ENCODE measurements around the gene N4BP2. TPM values are rescaled to one million over a fixed set of nuclear protein-coding genes. Genes with fewer than 3 reads are reported as not detected.

N4BP2 gene
- polyA plus RNA-seq, 1 of the 3 experiments (the other 2 are of a cell fraction), result 1.2 TPM

GRCh38 chr4:40032785-40033184 lies 23.9 kb upstream of the N4BP2 start (continued):
- TF ChIP-seq USF2 (IDR thresholded peaks at IDR 0.05; ENCODE audit: borderline replicate concordance, low read depth, low read length) (no peak), CTCF (IDR thresholded peaks at IDR 0.05) (no peak), RAD21 (IDR thresholded peaks at IDR 0.05; ENCODE audit: low read length) (no peak), TEAD4 (IDR thresholded peaks at IDR 0.05; ENCODE audit: borderline replicate concordance, insufficient read depth) (no peak), YY1 (IDR thresholded peaks at IDR 0.05; ENCODE audit: low read depth) (no peak)

- Histone ChIP-seq H3K36me3 (replicated peaks in 1 of 2; ENCODE audit: control insufficient read depth in 1 of 2, insufficient read depth in 2 of 2, low read length in 1 of 2) (no peaks in the 10 kb centered on the region), H3K4me2 (no peak overlapping the region), H3K27me3 (ENCODE audit: insufficient read depth) (no peaks in the 10 kb centered on the region), H4K20me1 (ENCODE audit: insufficient read depth) (no peaks in the 10 kb centered on the region), H3K4me1 (ENCODE audit: control insufficient read depth in 1 of 2, insufficient read depth in 2 of 2, low read depth in 1 of 2, low read length in 1 of 2) (no peaks in the 10 kb centered on the region), H2AFZ (ENCODE audit: low read depth) (no peak overlapping the region), H3K27ac (ENCODE audit: low read depth in 2 of 2, low read length in 1 of 2) (no peak overlapping the region), H3K9ac (no peak overlapping the region), H3K9me2 (no peaks in the 10 kb centered on the region), H3F3A (replicated peaks; ENCODE audit: insufficient read depth) (no peaks in the 10 kb centered on the region), H3K4me3 (ENCODE audit: low read depth in 2 of 2, low read length in 1 of 2) (no peak overlapping the region), H3K9me3 (no peaks in the 10 kb centered on the region), H3K79me2 (ENCODE audit: insufficient read depth) (no peaks in the 10 kb centered on the region)
- no peak for TF ChIP-seq JUND (IDR thresholded peaks at IDR 0.05)
- TF ChIP-seq NFIC (IDR thresholded peaks at IDR 0.05; ENCODE audit: borderline replicate concordance), result no peak
- TF ChIP-seq PBX3 (IDR thresholded peaks at IDR 0.05), result no peak
- no peak for TF ChIP-seq USF1 (IDR thresholded peaks at IDR 0.05; ENCODE audit: borderline replicate concordance, low read depth)
- no peak for DNase-seq
- CTCF ChIA-PET, result no interaction called here
- POLR2A ChIA-PET, result no interaction called here
- 50% methylated on average over 2 of the region's 2 CpGs for WGBS (ENCODE audit: low lambda C conversion rate)
Observed at GRCh38 chr4:40033613-40034012, 23.0 kb upstream of the N4BP2 start.

GRCh38 chr4:40038977-40039376 lies 17.7 kb upstream of the N4BP2 start:
- no peaks in the 10 kb centered on the region for H3K4me1 ChIP-seq (ENCODE audit: control insufficient read depth in 1 of 2, insufficient read depth in 2 of 2, low read depth in 1 of 2, low read length in 1 of 2)
- DNase-seq, result no peak
- no peaks in the 10 kb centered on the region for H4K20me1 ChIP-seq (ENCODE audit: insufficient read depth)
- ChIA-PET CTCF (interaction anchor here (1.0 to 1.4 kb wide), 2 partner anchors 17 to 61 kb away, joined by 3 read pairs; no protein-coding TSS in a partner anchor), POLR2A (no interaction called here)
- no peak overlapping the region for H3K27ac ChIP-seq (ENCODE audit: low read depth in 2 of 2, low read length in 1 of 2)
- TF ChIP-seq GATA2 (CRISPR knock-in tag; IDR thresholded peaks at IDR 0.05) (no peak), MEF2A (IDR thresholded peaks at IDR 0.05; ENCODE audit: borderline replicate concordance, low read depth) (no peak), MXI1 (IDR thresholded peaks at IDR 0.05; ENCODE audit: low read depth, low read length) (no peak), RXRA (IDR thresholded peaks at IDR 0.05; ENCODE audit: borderline replicate concordance, low read depth) (no peak), FOXM1 (IDR thresholded peaks at IDR 0.05; ENCODE audit: low read depth) (no peak), SMC3 (IDR thresholded peaks at IDR 0.05; ENCODE audit: low read depth, low read length) (no peak), TCF12 (IDR thresholded peaks at IDR 0.05) (no peak), YY1 (IDR thresholded peaks at IDR 0.05; ENCODE audit: low read depth) (no peak), EZH2phosphoT487 (IDR thresholded peaks at IDR 0.05; ENCODE audit: borderline replicate concordance, low read depth) (no peak), GABPA (IDR thresholded peaks at IDR 0.05; ENCODE audit: low read depth) (no peak), RFX5 (IDR thresholded peaks at IDR 0.05; ENCODE audit: low read length) (no peak), ELF1 (IDR thresholded peaks at IDR 0.05) (no peak), TEAD4 (IDR thresholded peaks at IDR 0.05; ENCODE audit: borderline replicate concordance, insufficient read depth) (no peak), IRF3 (IDR thresholded peaks at IDR 0.05; ENCODE audit: low read depth, low read length) (no peak)
- H3K9me2 ChIP-seq, result no peaks in the 10 kb centered on the region
- H3K79me2 ChIP-seq (ENCODE audit: insufficient read depth), result no peaks in the 10 kb centered on the region
- H3K4me3 ChIP-seq (ENCODE audit: low read depth in 2 of 2, low read length in 1 of 2), result no peak overlapping the region
- H2AFZ ChIP-seq (ENCODE audit: low read depth), result no peak overlapping the region
- H3K9me3 ChIP-seq, result no peaks in the 10 kb centered on the region
- H3K9ac ChIP-seq, result no peak overlapping the region
- 87% methylated on average over 7 of the region's 7 CpGs for WGBS (ENCODE audit: low lambda C conversion rate)
- H3K27me3 ChIP-seq (ENCODE audit: insufficient read depth), result no peaks in the 10 kb centered on the region
- no peaks in the 10 kb centered on the region for H3F3A ChIP-seq (replicated peaks; ENCODE audit: insufficient read depth)
- no peak overlapping the region for H3K4me2 ChIP-seq
- H3K36me3 ChIP-seq (replicated peaks in 1 of 2; ENCODE audit: control insufficient read depth in 1 of 2, insufficient read depth in 2 of 2, low read length in 1 of 2), result no peaks in the 10 kb centered on the region

Data from SK-N-SH (cell line).